Measurements from ENCODE around the gene ATP8A1.
"Not testable (repeated sequence)": the region's sequence is repeated elsewhere in the genome, so short reads cannot be mapped to it uniquely, and the experiment has no call there.

Gene ATP8A1

DNA sequence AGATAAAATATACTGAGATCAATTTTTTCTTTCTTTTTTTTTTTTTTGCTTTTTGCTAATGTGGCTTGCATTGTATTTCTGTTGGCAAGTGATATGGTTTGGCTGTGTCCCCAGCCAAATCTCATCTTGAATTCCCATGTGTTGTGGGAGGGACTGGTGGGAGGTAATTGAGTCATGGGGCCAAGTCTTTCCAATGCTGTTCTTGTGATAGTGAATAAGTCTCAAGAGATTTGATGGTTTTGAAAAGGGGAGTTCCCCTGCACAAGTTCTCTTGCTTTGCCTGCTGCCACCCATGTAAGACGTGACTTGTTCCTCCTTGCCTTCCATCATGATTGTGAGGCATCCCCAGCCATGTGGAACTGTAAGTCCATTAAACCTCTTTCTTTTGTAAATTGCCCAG lies 195.7 kb downstream of the ATP8A1 start:
- not testable (repeated sequence) for DNase-seq

DNA sequence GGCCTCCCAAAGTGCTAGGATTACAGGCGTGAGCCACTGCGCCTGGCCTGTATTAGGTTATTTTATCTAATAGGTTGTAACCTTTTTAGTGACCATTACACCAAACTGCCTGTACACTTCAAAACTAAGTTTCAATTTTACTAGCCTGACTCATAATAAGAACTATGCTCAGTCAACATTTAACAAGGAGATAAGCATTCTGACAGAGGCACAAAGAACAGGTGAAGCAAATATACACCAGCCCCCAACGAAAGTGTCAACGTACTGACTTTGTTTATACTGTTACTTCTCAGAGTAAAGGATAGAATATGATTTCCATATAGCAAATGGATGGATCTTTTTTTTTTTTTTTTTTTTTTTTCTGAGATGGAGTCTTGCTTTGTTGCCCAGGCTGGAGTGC lies 196.9 kb downstream of the ATP8A1 start:
- DNase-seq, result no peak

- no peak for DNase-seq
Observed at GRCh38 chr4:42458657-42459056, 198.2 kb downstream of the ATP8A1 start.

GRCh38 chr4:42454755-42455420 lies 202.0 kb downstream of the ATP8A1 start:
- no peak for DNase-seq

- DNase-seq, result no peak
Observed at GRCh38 chr4:42453612-42454011, 203.3 kb downstream of the ATP8A1 start.

GRCh38 chr4:42452823-42453222 lies 204.1 kb downstream of the ATP8A1 start:
- DNase-seq, result no peak

- DNase-seq, result no peak
Observed at GRCh38 chr4:42446823-42447222, 210.1 kb downstream of the ATP8A1 start.

DNA sequence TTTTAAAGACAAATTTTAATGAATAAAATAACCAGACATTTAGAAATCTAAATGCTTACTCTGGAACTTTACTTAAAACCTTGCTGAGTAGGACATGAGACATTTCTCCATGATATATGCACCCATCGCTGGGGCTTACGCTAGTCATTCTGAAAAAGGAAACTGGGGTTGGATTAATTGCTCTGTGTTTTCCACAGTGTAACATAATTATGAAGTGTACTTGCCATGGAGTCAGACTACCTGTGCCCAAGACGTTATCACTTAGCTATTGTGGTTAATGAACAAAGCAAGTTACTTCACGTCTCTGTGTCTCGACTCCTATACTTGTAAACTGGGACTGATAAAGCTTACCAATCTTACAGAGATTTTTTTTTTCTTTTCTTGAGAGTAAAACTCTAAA lies 211.9 kb downstream of the ATP8A1 start:
- DNase-seq, result no peak

GRCh38 chr4:42442601-42443000 lies 214.3 kb downstream of the ATP8A1 start:
- DNase-seq, result no peak

GRCh38 chr4:42440083-42440482 lies 216.8 kb downstream of the ATP8A1 start:
- DNase-seq, result no peak

DNA sequence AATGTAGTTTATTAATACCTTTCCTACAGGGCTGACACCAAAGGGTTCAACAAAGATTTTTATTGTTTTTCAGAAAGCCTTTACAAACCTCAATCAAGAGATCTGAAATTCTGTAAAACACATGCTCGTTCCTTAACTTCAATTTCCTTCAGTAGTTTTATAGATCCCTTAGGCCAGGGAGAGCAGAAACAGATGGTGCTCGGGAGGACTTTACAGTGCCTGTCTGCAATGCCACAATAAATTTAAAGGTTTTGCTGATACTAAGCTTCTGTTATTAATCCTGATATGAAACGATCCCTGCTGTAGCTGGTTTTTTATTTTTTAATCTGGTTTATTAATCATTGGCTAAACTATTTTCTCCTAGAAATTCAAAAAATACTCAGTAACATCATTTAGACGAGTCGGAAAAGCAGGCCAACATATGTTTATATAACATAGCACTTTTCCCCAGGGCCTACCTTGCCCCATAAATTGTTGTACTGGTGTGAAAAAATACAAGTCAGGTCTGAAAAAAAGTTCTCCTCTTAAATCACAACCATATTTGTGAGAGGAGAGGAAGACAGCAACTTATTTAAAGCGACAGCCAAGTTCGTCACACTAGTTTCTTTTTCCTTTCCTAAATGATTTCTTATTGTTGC lies 219.9 kb downstream of the ATP8A1 start:
- no peak for DNase-seq

DNA sequence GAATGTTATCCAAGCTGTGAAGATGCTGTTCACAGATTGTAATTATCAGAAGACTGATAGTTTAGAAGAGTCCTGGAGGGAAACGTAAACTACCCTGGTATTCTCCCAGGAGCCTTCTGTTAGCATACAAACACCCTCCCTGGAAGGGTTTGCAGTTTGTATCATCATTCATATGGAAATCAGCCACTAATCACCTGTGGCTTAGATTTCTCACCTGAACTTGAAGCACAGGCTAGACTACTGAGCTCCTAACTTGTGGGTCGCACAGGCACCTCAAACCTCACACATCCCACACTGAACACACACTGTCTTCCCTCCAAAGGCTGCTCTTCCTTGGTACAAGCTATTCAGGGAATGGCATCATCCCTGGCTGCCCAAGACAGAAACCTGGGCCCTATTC lies 228.9 kb downstream of the ATP8A1 start:
- no peak for DNase-seq

DNA sequence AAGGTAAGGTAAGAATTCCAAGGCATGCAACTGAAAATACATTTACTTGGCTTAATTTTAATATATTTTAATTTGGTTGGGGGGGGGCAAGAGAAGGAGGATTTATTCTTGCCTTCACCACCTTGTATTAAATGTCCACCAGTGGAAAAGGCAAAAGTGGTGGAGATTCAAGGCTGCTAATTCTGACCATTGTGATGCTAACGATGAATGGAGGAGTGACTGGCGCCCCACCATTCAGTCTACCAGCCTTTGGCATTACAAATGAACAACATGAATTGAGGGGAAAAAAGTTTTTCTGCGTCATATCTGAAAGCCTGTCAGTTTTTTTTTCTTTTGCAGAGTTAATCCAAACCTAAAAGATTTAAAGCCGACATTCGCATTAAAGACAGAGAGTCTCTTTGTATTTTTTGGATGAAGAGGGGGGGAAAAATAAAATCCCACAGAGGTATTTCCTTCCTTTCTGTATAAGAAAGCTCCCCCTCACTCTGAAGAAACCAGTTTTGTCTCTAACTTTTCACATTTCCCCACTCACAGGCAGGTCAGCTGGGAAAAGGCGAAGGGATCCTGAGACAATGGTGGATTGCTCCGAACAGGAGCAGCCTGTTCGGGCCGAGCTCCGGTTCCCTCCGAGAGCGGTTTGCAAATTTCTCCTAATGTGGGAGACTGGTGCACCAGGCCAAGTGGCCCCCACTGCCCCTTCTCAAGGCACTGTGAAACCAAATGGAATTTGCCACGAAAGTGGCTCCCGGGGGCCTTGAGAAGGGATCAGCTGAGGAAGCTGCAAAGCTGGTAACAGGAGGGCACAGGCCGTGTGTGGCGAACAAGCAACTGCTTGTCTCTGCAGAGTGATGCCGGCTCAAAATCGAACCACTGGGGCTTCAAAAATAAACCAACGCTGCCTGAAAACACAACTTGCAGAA lies 231.5 kb downstream of the ATP8A1 start:
- no peak for DNase-seq

- no peak for DNase-seq
Observed at GRCh38 chr4:42420140-42420539, 236.8 kb downstream of the ATP8A1 start.

DNA sequence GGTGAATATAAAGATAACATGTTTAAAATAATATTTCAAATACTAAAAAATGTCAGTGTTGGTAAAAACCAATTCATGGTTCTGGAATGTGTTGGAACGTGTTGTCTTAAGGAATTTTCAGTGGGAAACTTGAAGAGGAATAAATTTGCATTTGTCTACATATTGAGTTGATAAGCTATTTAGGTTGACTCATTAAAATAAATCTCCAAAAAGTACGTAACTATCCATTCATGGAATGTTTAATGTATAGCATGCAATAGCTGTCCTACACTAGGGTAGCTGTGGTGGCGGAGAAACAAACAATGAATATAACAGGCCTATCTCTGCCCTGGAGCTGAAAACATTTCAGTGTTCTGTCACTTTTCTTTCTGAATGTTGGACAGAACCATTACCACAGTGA lies 239.4 kb downstream of the ATP8A1 start:
- no peak for DNase-seq

- no peak for DNase-seq
Observed at GRCh38 chr4:42416017-42416416, 240.9 kb downstream of the ATP8A1 start.

- DNase-seq, result no peak
Observed at GRCh38 chr4:42415281-42415680, 241.6 kb downstream of the ATP8A1 start.

GRCh38 chr4:42412251-42412650 lies 244.7 kb downstream of the ATP8A1 start:
- no peak for DNase-seq

GRCh38 chr4:42411803-42412202 lies 245.1 kb downstream of the ATP8A1 start:
- DNase-seq, result no peak

- DNase-seq, result no peak
Observed at GRCh38 chr4:42410446-42410845, 246.5 kb downstream of the ATP8A1 start.

DNA sequence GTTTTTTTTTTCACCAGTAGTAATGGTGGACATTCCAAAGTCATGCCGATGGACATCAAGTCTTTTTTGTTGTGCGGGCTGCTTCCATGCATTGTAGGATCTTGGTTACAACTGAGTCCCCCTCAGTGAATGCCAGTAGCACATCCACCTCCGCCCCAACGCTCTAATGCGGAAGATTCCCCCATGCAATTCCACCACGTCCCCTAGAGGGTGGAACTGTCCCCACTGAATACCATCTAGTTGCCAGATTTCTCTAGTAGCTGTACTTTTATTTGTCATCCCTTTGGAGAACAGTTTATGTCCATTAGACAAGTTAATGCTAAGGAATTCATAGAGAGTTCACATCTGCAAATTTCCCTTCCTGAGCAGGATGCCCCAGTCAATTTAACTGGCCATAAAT lies 252.9 kb downstream of the ATP8A1 start:
- no peak for DNase-seq

- no peak for DNase-seq
Observed at GRCh38 chr4:42401171-42401570, 255.7 kb downstream of the ATP8A1 start.

DNA sequence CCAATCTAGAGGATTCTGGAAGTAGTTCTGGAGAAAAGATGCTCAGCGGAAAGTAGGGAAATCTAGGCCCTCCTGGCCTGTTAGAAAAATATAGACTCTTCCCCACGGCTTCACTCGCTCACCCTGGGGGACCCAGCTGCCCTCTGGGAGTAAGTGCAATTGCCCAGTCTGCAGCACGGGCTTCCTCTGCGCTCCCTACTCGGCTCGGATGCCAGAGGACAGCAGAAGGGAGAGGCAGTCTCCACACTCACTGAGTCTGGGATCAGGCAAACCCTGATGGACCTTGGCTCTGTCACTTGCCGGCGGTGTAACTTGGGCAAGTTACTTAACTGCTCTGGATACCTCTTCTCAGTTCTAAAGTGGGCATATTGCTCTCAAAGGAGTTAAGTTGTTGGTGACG lies 257.5 kb downstream of the ATP8A1 start:
- no peak for DNase-seq

DNA sequence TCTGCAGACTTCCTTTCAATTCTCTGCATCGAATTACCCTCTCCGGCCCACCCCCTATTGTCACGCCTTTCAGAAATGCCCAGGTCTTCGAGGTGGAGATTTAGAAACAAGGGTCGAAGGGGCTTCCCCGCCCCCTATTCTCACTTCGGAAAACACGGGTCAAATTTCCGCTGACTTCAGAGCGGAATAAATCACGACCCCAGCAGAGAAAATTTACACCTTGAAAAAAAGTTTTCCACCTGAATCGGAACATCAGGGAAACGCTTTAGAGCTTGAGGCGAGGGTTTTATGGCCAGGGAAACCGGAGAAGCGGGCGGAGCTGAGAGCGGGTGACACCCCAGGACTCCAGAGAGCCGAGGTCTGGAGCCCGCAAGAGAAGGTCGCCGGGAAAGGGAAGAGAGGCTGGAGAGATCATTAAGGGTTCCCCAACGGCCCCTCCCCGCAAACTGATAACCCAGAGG lies 258.0 kb downstream of the ATP8A1 start:
- DNase-seq, result no peak

Data from SHP77 treated with DMSO at 0.1 percent for 48 hours (cell line).